ENCODE measurements around the gene CDH13.

Gene CDH13

DNA sequence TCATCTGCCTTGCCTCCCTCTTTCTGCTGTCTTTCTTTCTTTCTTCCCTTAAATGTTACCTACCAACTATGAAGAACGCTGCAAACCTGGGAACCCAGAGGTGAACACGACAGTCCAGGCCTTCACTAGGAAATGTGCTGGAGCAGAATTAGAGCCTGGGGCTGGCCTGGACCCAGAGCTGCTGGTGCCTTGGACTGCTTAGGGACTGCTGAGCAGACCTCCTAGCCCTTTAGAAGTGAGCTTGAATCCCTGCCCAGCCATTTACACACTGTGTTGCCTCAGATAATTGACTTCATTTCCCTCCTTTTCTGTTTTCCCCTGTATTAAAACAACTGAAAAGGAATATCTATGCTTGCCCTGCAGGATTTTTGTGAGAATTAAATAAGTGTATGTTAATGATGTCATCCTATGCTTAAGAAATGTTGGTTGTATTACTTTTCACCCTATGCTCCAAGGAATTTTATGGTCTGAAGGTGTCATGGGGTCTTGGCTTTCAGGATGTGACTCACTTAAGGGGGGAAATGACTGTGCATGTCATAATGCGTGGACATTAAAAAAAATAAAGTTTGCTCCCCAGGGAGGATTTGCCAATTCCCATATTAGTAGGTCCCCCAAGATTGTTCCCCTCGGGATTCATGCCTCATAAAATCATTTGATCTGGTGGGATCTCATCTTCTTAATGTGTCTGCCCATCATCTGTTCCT lies 11.5 kb downstream of the CDH13 start:
- intact Hi-C loops (cut with DNase I; ENCODE audit: low total_unique reads): loop anchor here (5.0 to 10.0 kb wide), 2 partner anchors 247 to 949 kb away; no protein-coding TSS in a partner anchor
- TF ChIP-seq, protein P1, sequence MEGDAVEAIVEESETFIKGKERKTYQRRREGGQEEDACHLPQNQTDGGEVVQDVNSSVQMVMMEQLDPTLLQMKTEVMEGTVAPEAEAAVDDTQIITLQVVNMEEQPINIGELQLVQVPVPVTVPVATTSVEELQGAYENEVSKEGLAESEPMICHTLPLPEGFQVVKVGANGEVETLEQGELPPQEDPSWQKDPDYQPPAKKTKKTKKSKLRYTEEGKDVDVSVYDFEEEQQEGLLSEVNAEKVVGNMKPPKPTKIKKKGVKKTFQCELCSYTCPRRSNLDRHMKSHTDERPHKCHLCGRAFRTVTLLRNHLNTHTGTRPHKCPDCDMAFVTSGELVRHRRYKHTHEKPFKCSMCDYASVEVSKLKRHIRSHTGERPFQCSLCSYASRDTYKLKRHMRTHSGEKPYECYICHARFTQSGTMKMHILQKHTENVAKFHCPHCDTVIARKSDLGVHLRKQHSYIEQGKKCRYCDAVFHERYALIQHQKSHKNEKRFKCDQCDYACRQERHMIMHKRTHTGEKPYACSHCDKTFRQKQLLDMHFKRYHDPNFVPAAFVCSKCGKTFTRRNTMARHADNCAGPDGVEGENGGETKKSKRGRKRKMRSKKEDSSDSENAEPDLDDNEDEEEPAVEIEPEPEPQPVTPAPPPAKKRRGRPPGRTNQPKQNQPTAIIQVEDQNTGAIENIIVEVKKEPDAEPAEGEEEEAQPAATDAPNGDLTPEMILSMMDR (IDR thresholded peaks at IDR 0.05): no peak
- no peak for DNase-seq
- Histone ChIP-seq H3K27me3 (no peaks in the 10 kb centered on the region), H3K36me3 (no peaks in the 10 kb centered on the region), H3K9me3 (no peaks in the 10 kb centered on the region), H3K27ac (peak overlapping the region in 1 of 2 donors; percentile 9), H3K4me1 (peaks cover 0 to 32% (median 20%) of the 10 kb centered on the region in 4 donors), H3K4me3 (no peak overlapping the region)

DNA sequence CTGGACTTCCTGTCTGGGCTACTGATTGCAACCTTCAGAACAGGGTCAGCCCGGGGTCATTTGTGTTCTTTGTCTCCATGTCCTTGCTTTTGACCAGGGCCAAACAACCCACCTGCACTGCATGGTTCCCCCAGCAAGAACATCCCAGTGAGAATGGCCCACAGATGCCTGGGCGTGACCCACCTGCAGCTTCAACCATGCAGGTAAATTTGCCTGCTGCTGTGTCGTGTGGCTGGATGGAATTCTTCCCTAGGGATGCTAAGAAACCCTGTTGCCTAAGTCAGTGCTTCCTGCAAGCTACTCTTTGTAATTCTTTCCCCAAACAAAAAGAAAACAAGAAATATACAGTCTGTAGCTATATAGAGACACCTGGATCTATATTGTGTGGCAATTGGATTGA lies 12.5 kb downstream of the CDH13 start:
- no peaks in the 10 kb centered on the region for H3K27me3 ChIP-seq
- TF ChIP-seq, protein P1 (IDR thresholded peaks at IDR 0.05): no peak
- DNase-seq: no peak
- H3K27ac ChIP-seq: no peak overlapping the region
- H3K36me3 ChIP-seq: no peaks in the 10 kb centered on the region
- peaks cover 0 to 22% (median 12%) of the 10 kb centered on the region in 4 donors for H3K4me1 ChIP-seq
- no peaks in the 10 kb centered on the region for H3K9me3 ChIP-seq
- H3K4me3 ChIP-seq: no peak overlapping the region
- intact Hi-C loops (cut with DNase I; ENCODE audit: low total_unique reads): loop anchor here (5.0 to 10.0 kb wide), 2 partner anchors 246 to 948 kb away; no protein-coding TSS in a partner anchor

DNA sequence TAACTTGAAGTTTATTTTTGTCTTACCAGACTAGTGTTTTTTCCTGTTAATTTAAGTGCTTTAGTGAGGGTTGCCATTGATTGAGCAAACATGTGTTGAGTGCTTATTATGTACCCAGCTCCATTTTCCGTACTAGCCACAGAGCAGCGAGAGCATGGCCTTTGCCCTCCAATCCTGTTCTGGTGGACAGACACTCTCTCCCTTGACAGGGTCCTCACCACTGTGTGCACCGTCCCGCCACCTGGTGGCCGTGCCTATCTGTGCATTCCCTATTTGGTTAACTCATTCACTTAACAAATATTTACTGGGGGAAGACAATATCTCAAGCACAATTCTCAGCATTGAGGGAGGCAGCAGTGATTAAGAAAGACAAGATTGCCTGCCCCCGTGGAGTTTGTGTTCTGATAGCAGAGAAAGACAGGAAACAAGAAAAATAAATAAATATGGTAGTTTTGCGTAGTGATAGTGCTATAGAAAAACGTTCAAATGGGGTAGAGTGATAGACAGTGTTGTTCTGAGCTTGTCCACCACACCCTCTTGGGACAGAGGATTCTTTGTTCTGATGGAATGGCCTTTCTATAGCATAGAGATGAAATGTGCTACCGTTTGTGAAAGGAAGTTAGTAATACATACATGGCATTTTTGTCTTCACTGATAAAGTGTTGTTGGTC lies 13.0 kb downstream of the CDH13 start:
- Histone ChIP-seq H3K4me1 (peaks cover 0 to 17% (median 8%) of the 10 kb centered on the region in 4 donors), H3K4me3 (no peak overlapping the region), H3K36me3 (no peaks in the 10 kb centered on the region), H3K27ac (no peak overlapping the region), H3K9me3 (no peaks in the 10 kb centered on the region), H3K27me3 (no peaks in the 10 kb centered on the region)
- intact Hi-C loops (cut with DNase I; ENCODE audit: low total_unique reads): loop anchor here (5.0 to 10.0 kb wide), 2 partner anchors 245 to 948 kb away; no protein-coding TSS in a partner anchor
- no peak for DNase-seq
- TF ChIP-seq, protein P1 (IDR thresholded peaks at IDR 0.05): peak; percentile 45 to 49

DNA sequence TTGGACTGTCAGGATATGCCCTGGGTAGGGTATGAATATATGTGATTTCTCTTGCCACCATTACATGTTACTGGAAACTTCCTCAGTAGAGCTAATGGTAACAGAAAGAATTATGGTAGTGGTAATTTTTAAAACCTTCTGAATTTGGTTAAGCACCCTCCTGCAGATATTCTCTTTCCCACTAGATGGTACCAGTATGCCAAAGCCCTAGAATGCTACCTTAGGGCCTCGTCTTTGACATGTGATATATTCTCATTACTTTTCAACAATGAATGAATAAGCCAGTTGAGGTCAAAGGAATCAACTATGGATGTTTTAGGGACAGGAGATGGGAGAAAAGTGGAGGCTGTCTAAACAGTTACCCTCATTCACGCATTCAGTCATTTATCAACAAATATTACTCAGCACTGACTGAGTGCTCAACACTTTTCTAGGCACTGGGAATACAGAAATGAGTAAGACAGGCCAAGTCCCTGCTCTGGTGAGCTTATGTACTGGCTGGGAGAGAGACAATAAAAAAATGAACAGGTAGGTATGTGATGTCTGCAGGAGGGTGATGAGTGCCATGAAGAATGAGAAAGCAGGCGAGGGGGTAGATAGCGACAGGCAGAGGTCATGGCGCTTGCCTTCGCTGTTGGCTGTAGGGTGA lies 14.7 kb downstream of the CDH13 start:
- DNase-seq: no peak
- TF ChIP-seq, protein P1 (IDR thresholded peaks at IDR 0.05): peak; percentile 17 to 20
- intact Hi-C loops (cut with DNase I; ENCODE audit: low total_unique reads): no loop called here
- H3K36me3 ChIP-seq: no peaks in the 10 kb centered on the region
- no peaks in the 10 kb centered on the region for H3K27me3 ChIP-seq
- H3K27ac ChIP-seq: no peak overlapping the region
- no peak overlapping the region for H3K4me3 ChIP-seq
- peaks cover 0 to 12% (median 6%) of the 10 kb centered on the region in 4 donors for H3K4me1 ChIP-seq
- no peaks in the 10 kb centered on the region for H3K9me3 ChIP-seq

DNA sequence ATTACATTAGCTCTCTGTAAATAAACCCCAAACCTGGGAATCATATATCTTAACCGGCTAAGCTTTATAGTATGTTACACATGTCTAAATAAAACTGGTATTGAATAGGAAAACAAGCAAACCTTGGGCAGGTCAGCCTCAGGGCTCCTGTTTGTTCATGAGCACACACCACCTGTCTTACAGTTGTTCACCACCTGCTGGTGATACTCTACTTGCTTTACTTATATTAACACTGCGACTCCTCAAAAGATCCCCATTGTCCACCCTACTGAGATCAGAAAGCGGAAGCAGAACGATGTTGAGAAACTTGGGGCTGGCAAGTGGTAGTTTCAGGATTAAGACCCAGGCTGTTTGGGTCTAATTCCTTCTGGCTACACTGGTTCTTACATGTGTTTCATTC lies 16.4 kb downstream of the CDH13 start:
- TF ChIP-seq, protein P1 (IDR thresholded peaks at IDR 0.05): no peak
- intact Hi-C loops (cut with DNase I; ENCODE audit: low total_unique reads): no loop called here
- Histone ChIP-seq H3K4me1 (peaks cover 0 to 7% (median 2%) of the 10 kb centered on the region in 4 donors), H3K27me3 (no peaks in the 10 kb centered on the region), H3K9me3 (no peaks in the 10 kb centered on the region), H3K4me3 (no peak overlapping the region), H3K27ac (no peak overlapping the region), H3K36me3 (no peaks in the 10 kb centered on the region)
- DNase-seq: no peak

Measured in tibial artery (tissue), 4 donors.